ENCODE measurements around the gene CRY1.

GRCh38 chr12:107011519-107011918 is 81.8 kb downstream of the CRY1 start:
- no peak for TF ChIP-seq CTCF (IDR thresholded peaks at IDR 0.05 in 4 of 5, conservative IDR thresholded peaks at IDR 0.05 in 1 of 5)
- TF ChIP-seq POLR2A (IDR thresholded peaks at IDR 0.05) = no peak

All from gastrocnemius medialis (tissue), 4 donors.